HG03039 (cell line): ENCODE results near the gene ATXN7.

Experiments
- ATAC-seq: cut with Tn5 transposase; IDR thresholded peaks from one replicate; pipeline ENCODE4 v1.9.1; 2021; ENCODE audit warnings: mild to moderate bottlenecking, moderate library complexity; ENCODE audit not compliant: unreplicated experiment

ATXN7 gene

GRCh38 chr3:63980830-63981498, 117.3 kb downstream of the ATXN7 start:
- no peak for ATAC-seq

GRCh38 chr3:63981980-63982379, 118.3 kb downstream of the ATXN7 start:
- ATAC-seq = no peak

DNA sequence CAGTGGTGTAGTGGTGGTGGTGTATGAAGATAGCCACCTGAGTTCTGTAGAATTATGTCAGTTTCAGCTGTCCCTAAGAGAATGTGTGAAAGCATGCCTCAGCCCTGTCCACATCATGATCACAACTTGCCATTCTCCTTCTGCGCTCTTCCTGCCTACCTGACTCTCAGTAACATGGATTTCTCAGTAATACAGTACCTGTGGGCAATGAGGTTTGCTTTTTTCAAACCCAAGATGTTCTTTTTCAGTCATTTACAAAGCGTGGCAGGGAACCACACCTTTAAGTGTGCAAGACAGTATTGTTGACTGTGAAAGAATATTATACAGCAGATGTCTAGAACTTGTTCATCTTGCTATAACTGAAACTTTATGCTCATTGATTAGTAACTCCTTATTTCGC, 120.7 kb downstream of the ATXN7 start:
- ATAC-seq = no peak

DNA sequence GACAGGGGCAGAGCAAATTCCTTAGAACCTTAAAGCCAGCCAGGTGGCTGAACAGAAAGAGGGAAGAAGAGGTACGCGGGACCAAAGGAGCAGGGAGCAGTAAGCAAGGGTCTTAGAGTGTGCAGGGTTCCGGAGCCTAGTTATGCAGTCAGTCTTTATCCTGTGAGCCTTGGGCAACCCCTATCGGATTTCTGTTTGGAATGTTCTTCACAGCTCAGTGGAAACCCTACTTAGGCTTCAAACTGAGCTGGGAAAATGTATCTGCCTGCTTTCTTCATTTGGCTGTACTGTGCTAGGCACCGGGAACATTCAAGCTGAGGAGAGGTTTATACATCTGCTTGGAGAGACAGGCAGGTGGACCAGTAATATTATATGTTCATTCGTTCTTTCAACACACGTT, 122.5 kb downstream of the ATXN7 start:
- no peak for ATAC-seq

DNA sequence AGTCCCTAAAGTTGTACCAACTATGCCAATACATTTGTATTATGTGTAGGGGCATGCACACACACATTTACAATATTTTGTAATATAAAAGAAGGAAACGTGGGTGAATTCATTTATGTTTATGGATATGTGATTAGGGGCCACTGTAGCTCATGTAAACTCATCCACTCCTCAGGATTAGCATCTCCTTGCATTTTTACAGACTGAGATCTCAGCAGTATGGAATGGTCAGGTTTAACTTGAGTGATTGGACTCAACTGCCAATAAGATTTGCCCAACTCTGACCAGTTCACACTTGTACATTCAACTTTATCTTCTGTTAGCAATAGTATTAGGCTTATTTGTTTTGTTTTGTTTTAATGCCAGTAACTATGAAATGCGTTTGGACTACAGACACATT, 123.2 kb downstream of the ATXN7 start:
- no peak for ATAC-seq

DNA sequence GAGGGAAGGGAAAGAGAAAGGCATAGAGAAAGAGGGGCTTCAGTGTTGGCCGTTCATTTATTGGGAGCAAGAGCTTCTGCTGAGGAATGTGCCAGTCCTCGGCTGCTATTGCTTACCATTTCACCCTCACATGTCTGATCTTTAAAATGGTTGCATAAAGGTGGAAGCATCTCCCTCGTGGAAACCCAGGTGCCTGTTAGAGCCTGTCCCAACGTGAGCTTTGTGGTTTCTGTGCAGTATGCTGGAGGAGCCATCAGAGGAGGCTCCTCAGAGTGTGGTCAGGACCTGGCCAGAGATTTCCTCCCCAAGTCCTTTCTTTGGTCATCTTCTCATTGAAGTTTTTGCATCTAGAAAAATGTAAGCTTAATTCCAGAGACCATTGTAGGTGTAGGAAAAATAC, 125.3 kb downstream of the ATXN7 start:
- no peak for ATAC-seq

DNA sequence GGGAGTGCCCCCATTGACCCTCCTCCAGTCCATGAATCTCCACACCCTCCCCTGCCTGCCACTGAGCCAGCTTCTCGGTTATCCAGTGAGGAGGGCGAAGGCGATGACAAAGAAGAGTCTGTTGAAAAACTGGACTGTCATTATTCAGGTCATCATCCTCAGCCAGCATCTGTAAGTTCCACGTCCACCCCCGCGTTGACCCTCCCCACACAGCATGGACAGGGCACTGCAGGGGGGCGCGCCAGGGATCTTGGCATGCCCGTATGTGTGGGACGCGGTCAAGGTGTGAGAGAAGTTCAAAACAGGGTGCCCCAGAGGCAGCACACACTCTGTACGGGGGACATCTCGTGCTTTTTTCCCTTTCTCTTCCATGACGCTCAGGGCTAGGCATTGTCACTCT, 126.5 kb downstream of the ATXN7 start:
- no peak for ATAC-seq

DNA sequence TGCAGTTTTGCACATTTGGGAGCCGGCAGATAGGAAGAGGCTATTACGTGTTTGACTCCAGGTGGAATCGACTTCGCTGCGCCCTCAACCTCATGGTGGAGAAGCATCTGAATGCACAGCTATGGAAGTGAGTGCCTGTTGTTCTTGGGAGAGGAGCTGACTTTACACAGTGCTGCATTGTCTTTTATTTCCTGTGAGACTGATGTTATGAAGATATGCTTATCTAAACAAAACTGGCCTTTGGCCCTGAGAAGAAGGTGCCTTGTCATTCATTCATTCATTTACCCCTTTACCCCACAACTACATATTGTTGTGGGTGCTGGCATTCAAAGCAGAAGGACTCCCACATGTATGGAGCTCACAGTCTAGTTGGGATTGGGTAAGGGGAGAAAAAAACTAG, 127.1 kb downstream of the ATXN7 start:
- ATAC-seq = no peak

DNA sequence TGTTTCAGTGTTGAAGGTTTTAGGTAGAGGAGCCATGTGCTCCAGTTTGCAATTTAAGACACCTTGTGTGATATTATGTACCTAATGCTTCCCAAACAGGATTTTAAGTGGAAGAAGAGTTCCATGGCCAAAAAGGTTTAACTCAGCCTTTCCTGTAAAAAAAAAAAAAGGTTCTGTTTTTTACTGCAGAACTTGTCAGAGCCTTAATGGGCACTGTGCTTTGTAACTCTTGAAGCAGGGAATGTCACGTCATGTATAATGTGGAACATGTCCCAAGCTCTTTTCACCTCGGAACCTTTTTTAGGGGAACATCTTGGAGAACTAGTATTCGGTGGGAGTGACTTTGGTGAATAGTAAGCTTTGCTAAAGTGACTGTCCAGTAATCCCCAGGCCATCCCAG, 128.0 kb downstream of the ATXN7 start:
- no peak for ATAC-seq

DNA sequence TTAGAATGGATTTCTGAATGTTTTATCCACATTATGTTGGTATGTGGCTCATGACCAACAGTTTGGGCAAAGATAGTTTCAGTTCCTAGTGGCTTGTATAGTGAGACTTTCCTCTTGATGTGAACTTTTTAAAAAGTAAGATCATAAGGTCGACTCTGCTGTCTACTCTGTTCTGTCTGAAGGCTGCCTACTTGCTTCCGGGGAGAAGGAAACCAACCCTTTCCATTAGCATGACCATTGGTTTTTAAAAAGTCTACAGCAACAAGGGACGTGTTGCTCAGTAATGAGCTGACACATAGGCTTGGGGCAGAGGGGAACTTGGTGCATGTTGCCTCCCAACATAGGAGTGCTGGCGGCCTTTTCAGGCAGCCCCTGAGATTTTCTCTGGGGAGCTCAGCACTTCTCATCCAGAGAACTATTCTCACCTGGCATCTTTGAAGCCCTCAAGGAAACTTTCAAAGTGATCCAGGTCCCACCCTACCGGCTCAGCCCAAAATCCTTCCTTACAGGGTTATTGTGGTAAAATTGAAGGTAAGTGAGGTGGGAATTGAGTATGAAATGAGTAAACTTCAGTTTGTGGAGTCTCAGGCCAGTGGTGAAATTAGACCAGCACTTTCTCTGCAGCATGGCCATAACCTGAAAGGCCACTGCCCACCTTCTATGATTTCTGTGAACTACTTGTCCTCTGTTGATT, 129.0 kb downstream of the ATXN7 start:
- no peak for ATAC-seq

GRCh38 chr3:63993653-63994079, 130.0 kb downstream of the ATXN7 start:
- no peak for ATAC-seq

GRCh38 chr3:63995086-63995485, 131.4 kb downstream of the ATXN7 start:
- ATAC-seq = no peak

GRCh38 chr3:63998852-63999754, 135.4 kb downstream of the ATXN7 start:
- ATAC-seq = no peak

- ATAC-seq = no peak
Measured at GRCh38 chr3:64000453-64001055, 136.9 kb downstream of the ATXN7 start.

DNA sequence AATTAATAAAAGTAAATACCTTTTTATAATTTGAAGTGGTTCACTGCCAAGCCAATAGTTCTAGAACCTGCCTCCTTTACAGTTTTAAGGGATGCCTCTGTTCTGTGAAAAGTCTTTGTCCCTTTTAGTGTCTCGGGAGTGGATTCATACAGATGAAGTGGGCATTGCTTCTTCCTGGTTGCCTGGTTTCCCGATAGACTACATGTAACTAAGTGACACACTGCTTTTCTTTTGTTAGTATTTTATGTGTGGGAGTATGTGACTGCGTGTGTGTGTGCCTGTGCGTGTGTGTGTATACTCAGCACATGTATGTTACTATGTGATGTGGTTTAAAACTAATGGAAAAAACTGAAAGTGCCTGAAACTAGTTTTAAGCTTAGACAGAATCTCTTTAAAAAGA, 138.6 kb downstream of the ATXN7 start:
- ATAC-seq = no peak

GRCh38 chr3:64003589-64003988, 139.9 kb downstream of the ATXN7 start:
- no peak for ATAC-seq

DNA sequence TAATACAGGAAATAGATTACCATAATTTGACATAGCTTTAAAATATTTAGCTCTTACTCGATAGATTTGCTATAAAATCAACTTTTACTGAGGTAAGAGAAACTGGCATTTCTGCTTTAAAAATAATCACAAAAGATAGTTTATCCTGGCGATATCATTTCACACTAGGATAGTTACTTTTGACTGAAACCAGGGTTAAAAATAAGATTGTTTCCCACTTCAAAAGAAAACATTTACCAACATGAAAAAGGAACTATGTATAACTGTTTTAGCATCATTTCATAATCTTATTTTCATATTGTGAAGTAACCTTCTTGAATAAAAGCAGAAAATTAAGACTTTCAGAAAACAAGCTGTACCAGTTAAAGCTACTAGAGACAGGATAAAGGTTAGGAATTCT, 144.3 kb downstream of the ATXN7 start:
- no peak for ATAC-seq

DNA sequence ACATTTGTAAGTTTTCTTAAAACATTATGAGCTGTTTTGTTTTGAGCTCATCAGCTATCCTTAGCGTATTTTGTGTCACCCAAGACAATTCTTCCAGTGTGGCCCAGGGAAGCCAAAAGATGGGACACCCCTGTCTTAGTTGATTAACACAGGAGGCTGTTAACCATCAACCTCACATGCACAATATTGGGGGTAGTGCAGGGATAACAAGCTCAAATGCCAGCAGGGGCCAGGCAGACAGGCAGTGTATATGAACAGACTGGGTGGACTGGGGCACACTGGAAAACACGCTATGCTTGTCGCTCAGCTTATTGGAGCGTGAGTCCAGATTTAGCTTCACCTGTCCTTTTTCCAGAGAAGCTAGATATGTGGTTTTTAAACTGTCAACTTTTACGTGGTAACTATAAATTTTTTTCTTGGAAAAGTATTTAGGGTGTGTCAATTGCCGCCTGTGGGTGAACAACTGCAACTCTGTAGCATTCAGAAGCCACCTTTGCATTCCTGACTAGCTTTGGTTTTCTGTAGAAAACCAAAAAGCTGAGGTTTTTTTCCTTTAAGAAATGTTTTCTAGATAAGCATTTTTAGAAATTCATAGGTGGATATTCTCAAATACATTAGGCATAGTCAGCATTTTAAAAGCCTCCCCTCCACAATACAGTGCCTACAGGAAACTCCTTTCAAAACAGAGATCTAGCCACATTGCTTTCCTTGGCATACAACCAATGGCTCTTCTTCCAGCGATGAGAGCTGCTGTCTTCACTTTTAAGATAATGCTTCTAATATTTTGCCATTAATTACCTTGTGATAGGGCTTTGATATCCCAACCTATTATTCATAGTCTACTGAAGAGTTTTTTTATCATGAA, 145.1 kb downstream of the ATXN7 start:
- no peak for ATAC-seq

DNA sequence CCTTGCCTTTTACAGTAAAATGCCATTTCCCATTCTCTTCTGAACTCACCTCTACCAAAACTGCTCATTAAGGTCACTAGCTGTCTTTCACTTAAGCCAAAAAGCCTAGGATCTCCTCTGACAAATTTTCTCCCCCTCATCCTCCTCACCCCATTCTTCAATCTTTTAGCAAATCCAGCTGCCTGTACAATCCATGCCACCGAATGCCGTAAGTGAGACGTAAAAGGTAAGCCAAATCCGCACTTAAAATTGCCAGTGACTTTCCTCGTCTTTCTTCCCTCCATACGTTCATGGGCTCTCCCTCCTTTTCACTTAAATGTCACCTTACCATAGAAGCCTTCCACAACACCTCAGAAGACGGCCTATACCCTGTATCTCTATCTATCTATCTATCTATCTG, 145.9 kb downstream of the ATXN7 start:
- ATAC-seq = no peak

- no peak for ATAC-seq
Measured at GRCh38 chr3:64010199-64010598, 146.5 kb downstream of the ATXN7 start.
